Stimulated activated CD4-positive, alpha-beta T cell treated with anti-CD3 and anti-CD28 coated beads, Interleukin-15, amount 100 ng/mL, for 1 hour (primary cell): ENCODE measurements around the gene NPR1.
"Not testable (repeated sequence)": the region's sequence is repeated elsewhere in the genome, so short reads cannot be mapped to it uniquely, and the experiment has no call there.

Source experiments
- DNase-seq, 2 donors: peaks; one replicate each; pipeline ENCODE4 v3.0.0-alpha.2; 2020; ENCODE audit warnings: low read depth in 1 of 2, low spot score in 1 of 2

NPR1 gene

DNA sequence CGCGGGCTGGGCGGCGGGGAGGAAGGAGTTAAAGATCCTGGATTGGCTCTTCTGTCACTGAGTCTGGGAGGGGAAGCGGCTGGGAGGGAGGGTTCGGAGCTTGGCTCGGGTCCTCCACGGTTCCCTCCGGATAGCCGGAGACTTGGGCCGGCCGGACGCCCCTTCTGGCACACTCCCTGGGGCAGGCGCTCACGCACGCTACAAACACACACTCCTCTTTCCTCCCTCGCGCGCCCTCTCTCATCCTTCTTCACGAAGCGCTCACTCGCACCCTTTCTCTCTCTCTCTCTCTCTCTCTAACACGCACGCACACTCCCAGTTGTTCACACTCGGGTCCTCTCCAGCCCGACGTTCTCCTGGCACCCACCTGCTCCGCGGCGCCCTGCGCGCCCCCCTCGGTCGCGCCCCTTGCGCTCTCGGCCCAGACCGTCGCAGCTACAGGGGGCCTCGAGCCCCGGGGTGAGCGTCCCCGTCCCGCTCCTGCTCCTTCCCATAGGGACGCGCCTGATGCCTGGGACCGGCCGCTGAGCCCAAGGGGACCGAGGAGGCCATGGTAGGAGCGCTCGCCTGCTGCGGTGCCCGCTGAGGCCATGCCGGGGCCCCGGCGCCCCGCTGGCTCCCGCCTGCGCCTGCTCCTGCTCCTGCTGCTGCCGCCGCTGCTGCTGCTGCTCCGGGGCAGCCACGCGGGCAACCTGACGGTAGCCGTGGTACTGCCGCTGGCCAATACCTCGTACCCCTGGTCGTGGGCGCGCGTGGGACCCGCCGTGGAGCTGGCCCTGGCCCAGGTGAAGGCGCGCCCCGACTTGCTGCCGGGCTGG lies at the start of gene NPR1:
NPR1 (plus strand) TSS at position 170 of the 818 bp plus-strand sequence; CDS start at position 591, 421 bp downstream.
- no peak for DNase-seq

DNA sequence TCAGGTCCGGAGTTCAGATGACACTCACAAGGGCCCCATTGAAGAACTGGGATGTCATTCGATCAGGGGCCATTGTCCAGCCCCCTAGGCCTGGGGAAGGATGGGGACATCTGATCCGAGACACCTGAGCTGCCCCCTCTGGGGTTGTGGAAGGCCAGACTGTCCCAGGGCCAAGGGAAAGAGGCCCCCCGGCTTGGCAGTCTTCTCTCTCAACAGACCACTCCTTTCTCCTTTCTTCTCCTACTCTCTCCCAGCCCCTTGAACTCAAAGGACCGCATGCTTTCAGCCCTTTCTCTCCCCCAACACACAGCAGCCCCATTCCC lies 49.2 kb upstream of the NPR1 start:
- DNase-seq = no peak

DNA sequence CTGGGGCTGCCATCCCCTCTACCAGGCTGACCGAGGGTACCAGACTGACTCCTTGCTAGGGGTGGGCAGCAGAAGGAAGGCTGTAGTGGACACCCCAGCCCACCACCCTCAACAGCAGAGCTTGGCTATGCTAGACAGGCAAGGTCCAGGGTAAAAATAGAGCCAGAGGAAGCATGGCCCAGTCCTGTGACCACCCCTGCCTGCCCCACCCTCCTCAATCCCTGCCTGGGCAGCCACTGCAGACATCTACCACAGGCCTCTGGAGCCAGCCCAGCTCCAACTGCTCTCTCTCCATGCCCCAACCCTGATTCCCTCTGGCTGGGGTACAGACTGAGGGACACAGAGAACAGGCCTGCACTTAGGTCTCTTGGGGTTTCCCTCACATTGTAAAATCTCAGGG lies 48.5 kb upstream of the NPR1 start:
- DNase-seq = no peak

DNA sequence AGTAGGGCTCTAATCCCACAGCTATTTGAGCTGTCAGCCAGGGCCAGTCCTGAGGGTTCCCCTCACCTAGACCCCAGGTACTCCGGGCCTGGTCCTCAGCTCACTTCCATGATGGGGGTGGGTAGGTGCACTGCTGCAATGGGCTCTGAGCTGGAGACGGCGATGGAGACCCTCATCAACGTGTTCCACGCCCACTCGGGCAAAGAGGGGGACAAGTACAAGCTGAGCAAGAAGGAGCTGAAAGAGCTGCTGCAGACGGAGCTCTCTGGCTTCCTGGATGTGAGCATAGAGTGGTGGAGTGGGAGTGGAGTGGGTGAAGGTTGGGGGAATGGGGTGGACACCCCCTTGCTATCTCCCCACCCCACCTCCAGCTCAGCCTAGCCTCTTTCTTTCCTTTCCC lies 48.1 kb upstream of the NPR1 start:
- DNase-seq = no peak

DNA sequence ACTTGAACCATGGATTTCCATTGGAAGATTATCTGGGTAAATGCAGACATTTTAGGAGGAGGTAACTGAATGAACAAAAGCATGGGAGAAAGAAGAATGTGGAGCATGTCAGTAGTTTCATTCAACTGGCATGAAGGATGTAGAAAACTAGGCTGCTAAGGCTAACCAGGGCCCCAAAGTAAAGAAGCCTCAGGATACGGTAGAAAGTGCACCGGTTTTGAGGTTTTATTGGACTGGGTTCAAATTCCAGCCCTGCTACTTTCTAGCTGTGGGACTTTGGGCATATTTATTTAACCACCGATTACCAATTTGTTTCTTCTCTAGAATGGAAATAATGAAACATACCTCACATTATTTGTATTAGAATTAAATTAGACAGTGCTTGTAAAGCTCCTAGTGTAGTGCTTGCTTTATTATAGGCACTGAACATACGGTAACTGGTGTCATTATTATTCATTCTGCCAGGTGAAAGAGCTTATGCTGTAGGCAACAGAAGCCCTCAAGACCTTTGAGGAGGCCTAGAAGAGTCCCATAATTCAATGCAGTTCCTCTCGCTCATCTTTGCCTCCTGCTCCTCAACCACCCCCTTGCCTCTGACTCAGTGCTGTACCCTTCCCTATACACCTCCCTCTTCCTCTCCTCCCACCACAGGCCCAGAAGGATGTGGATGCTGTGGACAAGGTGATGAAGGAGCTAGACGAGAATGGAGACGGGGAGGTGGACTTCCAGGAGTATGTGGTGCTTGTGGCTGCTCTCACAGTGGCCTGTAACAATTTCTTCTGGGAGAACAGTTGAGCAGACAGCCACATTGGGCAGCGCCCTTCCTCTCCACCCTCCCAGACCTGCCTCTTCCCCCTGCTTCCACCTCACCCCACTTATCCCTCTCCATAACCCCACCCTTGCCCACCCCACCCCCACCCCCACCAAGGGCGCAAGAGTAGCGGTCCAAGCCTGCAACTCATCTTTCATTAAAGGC lies 47.2 kb upstream of the NPR1 start:
- no peak for DNase-seq

DNA sequence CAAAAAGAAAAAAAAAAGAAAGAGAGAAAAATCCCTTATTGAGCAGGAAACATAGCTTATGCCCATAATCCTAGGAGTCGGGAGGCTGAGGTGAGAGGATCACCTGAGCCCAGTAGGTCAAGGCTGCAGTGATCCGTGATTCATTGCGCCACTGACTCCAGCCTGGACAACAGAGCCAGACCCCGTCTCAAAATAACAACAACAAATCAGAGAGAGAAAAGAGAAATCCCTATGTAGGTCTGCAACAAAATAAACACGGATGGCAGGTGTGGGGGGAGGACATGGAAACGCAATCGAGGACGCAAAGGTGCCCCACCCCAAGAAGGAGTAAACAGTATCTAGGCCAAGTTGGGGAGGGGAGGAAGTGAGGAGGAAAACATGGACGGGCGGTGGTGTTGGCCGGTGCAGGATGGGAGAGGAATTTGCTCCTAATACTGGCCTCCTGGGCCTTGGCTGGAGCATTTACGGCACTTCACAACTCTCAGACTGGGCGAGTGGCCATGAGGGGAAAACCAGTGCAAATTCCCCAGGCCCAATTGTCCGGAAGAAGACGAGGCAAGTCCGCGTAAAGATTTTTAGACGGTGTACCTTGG lies 45.2 kb upstream of the NPR1 start:
- DNase-seq = no peak

DNA sequence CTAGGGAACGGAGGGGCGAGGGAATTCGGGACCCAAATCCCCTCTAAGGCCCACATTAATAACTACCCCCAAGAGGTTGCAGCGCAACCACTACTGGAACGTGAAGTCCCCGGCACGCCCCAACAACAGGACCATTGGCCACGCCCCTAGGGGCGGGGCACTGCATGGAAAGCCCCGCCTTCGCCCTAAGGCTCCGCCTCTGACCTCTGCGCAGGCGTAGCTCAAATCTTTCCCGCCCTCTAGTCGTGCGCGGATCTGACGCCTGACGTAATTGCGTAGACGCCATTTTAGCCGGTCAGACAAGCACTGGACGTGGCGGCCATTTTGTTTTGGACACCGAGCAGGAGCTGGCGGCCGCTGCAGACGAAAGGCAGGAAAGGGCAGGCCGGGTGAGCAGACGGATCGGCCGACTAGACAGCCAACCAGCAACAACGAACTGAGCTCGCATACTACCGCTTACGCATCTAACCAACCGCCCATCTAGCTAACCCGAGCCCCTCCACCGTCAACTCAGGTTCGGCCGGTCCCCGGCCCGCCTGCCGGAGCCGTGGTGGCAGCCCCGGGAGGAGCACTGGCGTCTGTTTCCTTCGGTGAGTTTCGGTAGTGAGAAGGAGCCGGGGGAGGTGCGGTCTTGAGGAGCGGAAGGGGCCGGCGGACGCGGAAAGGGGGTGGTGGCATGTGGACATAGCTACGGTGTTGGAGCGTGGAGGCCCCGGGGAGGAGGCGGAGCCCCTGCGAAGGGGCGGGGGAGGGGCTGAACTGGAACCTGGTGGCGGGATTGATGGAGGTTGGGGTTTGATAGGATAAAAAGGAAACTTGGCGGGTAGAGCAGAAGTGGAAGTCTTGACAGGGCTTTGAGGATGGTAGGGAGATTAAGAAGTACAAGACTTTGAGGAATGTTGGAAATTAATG lies 44.5 kb upstream of the NPR1 start, which contains the start of gene CHTOP:
CHTOP (plus strand) TSS at position 313 of the 912 bp plus-strand sequence. CDS start 2,523 bp downstream, outside the sequence.
- peak; percentile 95 for DNase-seq

DNA sequence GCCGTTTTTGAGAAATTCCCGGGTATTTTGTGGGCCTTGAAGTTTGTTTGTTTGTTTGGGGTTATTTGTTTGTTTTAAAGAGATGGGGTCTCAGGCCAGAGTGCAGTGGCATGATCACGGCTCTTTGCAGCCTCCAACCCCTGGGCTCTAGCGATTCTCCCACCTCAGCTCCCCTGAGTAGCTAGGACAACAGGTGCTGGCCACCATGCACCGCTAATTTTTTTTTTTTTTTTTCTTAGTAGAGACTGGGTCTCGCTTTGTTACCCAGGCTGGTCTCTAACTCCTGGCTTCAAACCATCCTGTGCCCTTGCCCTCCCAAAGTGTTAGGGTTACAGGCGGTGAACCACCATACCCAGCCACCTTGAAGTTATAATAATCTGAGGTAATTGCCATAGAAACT lies 42.6 kb upstream of the NPR1 start:
- DNase-seq = no peak

DNA sequence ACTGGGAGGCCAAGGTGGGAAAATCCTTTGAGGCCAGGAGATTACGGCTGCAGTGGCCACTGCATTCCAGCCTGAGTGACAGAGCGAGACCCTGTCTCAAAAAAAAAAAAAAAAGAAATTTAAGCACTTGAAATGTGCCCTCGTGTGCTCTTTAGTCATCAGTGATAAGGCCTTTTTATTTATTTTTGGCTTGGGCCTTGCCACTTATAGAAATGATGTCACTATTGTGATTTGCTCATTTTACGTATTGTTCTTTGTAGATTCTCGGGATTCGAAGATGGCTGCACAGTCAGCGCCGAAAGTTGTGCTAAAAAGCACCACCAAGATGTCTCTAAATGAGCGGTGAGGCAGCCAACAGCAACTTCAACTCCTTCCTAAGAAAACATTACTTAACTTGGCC lies 42.2 kb upstream of the NPR1 start:
- no peak for DNase-seq

DNA sequence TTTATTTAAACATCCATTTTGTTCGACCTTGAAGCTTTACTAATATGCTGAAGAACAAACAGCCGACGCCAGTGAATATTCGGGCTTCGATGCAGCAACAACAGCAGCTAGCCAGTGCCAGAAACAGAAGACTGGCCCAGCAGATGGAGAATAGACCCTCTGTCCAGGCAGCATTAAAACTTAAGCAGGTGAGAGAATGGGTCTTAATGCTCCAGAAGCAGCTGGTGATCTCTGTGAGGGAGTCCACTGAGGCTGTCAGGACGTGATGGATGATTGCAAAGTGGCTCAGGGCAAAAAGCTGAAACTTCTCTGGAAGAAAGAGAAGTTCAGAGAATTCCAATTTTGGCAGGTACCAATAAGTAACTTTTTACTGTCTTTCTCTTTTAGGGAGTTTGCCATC lies 40.2 kb upstream of the NPR1 start:
- DNase-seq = no peak

DNA sequence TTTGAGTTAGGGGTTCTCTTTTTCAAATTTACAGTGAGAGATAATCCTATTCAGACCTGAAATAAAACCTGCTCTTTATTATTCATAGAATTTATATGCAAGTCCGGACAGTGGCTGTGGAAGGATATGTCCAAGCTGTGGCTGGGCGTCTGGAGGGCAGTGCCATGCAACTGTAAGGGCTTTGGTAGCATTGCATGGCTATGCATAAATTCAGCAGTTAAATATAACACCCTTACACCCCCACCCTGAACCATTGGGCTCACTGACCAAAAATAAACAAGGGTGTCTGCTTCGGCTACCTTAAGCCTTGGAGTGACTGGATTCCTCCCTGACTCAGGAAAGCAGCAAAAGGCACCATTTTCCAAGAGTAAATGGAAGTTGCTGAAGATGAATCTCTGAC lies 39.2 kb upstream of the NPR1 start:
- DNase-seq = no peak

DNA sequence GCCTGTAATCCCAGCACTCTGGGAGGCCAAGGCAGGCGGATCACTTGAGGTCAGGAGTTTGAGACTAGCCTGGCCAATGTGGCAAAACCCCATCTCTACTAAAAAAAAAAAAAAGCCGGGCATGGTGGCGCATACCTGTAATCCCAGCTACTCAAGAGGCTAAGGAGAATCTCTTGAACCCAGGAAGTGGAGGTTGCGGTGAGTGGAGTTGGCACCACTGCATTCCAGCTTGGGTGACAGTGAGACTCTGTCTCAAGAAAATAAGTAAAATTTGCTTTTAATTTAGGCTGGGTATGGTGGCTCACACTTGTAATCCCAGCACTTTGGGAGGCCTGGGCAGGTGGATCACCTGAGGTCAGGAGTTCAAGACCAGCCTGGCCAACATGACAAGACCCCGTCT lies 38.3 kb upstream of the NPR1 start:
- not testable (repeated sequence) for DNase-seq

DNA sequence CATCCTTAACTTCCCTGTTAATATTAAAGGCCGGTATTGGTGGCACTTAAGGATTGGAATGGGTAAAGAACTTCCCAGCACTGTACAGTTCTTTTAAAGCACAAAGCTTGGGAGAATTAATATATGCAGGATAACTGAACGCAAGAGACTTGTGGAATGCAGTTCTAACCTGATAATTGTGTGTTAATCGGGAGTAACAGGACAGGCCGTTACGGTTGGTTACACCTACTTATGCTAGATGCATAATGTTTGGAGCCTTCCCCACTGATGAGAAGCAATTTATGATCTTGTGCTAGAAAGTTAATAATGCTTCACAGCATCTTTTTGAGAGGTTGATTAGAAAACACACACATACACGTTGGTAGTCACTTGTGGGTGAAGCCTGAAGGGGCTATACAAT lies 37.6 kb upstream of the NPR1 start:
- DNase-seq = no peak

DNA sequence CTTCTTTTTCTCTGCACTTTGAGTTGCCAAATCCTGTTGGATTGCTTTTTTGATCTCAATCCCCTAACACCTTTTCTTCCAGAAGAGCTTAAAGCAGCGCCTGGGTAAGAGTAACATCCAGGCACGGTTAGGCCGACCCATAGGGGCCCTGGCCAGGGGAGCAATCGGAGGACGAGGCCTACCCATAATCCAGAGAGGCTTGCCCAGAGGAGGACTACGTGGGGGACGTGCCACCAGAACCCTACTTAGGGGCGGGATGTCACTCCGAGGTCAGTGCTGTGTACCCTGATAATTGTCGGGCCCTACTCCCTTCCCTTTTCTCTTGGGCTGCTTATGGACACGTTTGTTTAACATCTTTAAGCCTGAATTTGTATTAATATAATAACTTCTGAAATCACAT lies 36.3 kb upstream of the NPR1 start:
- DNase-seq = no peak

DNA sequence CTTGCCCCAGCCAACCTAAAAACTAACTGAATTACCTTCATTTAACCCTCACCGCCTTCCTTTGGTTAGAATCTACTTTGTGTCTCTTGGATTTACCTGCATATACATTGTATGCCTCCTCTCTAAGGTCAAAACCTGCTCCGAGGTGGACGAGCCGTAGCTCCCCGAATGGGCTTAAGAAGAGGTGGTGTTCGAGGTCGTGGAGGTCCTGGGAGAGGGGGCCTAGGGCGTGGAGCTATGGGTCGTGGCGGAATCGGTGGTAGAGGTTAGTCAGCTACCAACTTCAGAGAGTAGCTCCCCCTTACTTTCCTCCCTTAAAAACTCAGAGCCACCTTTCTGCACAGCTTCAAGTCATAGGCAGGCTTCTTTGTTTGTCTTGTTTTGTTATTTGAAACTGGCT lies 35.4 kb upstream of the NPR1 start:
- no peak for DNase-seq

DNA sequence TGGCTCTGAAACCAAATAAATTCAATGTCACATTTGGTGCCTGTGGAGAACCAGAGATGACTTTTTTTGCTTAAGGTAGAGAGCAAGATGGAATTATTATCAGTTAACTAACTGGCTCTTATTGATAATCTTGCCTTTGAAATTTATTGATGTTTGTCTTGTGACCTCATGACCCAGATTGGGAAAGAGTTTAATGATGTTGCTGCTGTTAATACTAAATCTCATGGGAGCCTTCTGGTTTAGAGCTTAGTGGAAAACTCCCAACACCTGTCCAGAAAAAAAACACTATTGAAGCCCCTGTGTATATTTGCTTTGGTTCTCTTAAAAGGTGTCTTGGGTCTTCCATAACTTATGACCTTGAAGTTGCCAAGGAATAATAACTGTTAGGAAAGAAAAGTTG lies 34.7 kb upstream of the NPR1 start:
- DNase-seq = no peak

DNA sequence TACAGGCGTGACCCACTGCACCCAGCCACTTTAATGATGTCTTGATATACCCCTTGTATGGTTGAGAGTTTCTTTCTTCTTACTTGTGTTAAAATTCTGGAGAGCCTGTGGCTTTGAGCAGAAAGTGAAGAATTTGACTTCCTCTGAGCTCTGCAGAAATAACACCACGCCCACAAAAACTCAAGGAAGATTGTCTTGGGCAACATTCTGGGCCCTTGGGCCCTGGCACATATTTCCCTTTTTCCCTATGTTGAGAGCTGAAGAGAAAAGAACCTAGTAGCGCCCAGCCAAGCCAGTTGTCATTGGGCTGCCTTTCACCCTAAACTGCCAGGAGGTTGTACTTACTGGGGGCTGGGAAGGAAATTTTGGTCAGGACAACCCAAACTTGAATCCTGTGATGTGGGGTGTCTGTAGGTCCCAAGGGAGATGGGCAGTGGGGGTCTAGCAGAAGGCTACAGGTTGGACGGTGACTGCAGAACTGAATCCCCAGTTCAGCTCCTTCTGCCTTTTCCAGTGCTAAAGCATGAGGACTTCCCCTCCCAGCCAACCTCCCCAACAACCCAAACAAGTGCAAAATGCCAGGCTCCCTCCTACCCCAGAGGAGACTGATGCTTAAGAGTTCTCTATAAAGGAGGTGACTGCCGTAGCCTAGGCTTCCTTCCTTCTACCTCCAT lies 31.7 kb upstream of the NPR1 start:
- no peak for DNase-seq

DNA sequence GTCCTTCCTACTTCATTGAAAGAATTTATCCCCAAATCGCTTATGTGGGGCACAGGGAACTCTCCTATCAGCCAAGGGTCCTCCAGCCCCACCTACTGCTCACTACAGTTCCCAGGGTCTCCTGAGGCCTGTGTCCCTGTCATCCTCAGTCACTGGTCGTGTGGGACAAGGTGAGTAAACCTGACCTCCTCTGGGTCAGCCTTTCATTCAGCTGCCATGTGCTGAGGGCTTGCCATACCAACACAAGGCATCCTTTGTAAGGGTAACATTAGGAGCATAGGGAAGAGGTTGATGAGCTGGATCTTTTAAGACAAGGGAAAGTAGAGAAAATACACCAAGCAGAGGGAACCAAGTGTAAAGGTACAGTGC lies 31.2 kb upstream of the NPR1 start:
- DNase-seq = no peak

DNA sequence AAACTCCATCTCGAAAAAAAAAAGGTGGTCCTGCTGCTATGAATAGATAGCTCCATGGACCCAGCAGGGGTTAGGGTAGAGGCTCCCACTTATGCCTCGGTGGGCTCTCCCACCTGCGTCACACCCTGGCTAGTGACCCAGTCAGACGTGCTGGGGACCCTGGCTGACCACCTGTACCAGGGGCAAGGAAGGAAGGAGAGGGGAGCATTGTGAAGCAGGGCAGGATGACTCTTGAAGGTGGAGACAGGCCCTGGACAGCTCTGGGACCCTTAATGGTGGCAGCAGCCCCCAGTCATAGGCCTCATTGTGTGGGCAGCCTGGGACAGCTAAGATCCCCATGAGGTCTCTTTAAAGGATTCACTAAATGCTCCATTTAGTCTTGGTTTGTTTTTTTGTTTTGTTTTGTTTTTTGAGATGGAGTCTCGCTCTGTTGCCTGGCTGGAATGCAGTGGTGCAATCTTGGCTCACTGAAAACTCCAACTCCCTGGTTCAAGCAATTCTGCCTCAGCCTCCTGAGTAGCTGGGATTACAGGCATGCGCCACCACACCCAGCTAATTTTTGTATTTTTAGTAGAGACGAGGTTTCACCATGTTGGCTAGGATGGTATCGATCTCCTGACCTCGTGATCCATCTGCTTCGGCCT lies 30.4 kb upstream of the NPR1 start:
- DNase-seq = no peak
